HG02759 (cell line): Measurements from ENCODE around the gene P2RY8.
"Not testable (repeated sequence)": the region's sequence is repeated elsewhere in the genome, so short reads cannot be mapped to it uniquely, and the experiment has no call there.

ENCODE experiments used
- ATAC-seq: cut with Tn5 transposase; IDR thresholded peaks from one replicate; pipeline ENCODE4 v1.9.1; 2021; ENCODE audit warnings: mild to moderate bottlenecking, moderate library complexity; ENCODE audit not compliant: unreplicated experiment

P2RY8 gene

DNA sequence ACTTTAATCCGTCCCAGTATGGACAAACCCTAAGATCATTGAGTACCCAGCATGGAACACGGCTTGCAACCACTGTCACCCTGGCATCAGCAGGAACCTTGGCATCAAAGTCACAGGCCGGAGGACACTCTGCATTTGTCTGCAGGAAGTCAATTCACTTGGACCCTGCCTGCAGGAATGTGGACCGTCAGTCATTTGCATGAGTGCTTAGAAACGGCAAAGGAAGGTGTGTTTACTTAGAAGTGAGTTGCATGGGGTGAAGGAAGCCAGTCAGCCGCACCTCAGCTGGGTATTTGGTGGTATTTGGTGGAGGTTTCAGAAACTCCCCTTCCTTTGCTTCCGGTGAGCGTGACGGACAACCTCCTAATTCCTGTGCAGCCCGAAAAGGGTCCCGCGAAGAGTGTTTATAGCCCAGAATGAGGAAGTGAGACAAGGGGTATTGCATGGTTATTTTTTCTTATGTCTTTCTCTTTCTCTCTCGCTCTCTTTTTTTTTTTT lies 15.5 kb downstream of the P2RY8 start:
- ATAC-seq = peak; percentile 86

- ATAC-seq = no peak
Measured at GRCh38 chrX:1520350-1520749, 16.6 kb downstream of the P2RY8 start.

- ATAC-seq = no peak
Measured at GRCh38 chrX:1519022-1519497, 17.9 kb downstream of the P2RY8 start.

GRCh38 chrX:1518512-1518911 lies 18.5 kb downstream of the P2RY8 start:
- ATAC-seq = no peak

DNA sequence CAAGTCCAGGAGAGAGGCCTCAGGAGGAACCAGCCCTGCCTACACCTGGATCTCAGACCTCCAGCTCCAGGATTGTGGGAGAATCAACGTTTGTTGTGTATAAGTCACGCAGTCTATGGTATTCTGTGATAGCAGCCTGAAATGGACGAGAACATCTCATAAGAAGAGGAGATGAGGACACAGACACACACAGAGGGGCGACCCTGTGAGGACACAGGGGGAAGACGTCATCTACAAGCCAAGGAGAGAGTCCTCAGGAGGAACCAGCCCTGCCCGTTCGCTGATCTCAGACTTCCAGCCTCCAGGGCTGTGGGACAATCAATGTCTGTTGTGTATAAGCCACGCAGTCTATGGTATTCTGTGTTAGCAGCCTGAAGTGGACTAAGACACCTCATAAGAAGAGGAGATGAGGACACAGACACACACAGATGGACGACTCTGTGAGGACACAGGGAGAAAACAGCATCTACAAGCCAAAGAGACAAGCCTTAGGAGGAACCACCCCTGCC lies 20.3 kb downstream of the P2RY8 start:
- ATAC-seq = no peak

- ATAC-seq = no peak
Measured at GRCh38 chrX:1511829-1512228, 25.2 kb downstream of the P2RY8 start.

GRCh38 chrX:1511150-1511549 lies 25.8 kb downstream of the P2RY8 start:
- no peak for ATAC-seq

DNA sequence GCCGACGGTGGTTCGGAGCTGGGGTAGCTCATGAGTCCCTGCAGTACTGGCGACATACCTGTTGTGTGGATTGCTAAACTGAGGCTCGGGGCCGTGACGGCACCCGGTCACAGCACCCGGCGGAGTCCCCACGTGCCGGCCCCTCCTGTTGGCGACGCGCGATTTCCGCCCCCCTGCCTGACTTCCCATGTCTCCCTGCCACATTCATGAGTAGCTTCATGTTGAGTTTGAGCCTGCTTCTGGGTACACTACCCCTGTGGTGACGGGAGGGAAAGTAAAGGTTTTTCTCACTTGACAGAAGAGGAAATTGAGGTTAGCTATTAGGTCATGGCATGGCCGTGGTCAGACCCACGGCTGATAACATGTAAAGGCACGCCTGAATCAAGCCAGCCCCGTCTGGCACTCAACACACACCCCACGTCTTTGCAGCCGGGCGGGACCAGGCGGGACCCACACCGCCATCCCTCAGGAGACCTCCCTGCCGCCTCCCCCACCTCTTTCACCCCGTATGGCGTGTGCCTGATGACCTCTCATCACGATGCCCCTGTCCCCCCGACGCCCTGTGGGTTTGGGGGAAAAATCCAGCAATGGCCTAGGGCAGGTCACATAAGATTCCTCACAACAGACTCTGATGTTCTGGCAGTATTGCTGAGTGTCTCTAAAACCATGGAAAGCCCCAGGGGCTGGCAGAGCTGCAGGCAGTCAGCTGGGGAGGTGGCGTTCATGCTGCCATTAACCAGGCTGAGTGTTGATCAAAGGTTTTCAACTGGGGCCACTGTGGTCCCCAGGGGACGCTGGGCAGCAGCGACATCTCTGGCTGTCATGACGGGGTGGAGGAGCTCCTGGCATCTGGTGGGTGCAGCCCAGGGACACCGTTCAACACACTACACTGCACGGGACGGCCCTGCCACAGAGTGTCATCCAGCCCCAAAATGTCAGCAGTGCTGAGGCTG lies 29.2 kb downstream of the P2RY8 start:
- ATAC-seq = peak; percentile 71

- no peak for ATAC-seq
Measured at GRCh38 chrX:1506916-1507315, 30.1 kb downstream of the P2RY8 start.

DNA sequence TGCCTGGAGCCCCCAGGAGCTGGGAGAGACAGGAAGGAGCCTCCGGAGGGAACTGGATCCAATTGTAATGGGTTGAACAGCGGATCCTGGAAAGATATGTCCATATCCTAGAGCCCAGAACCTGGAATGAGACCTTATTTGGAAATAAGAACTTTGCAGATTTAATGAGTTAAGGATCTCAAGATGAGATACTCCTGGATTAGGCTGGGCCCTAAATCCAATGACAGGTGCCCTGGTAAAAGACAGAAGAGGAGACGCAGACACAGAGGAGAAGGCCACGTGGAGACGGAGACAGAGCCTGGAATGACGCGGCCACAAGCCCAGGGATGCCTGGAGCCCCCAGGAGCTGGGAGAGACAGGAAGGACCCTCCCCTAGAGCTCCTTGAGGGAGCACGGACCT lies 34.1 kb downstream of the P2RY8 start:
- ATAC-seq = no peak

- ATAC-seq = peak; percentile 59
Measured at GRCh38 chrX:1502241-1502640, 34.7 kb downstream of the P2RY8 start.

DNA sequence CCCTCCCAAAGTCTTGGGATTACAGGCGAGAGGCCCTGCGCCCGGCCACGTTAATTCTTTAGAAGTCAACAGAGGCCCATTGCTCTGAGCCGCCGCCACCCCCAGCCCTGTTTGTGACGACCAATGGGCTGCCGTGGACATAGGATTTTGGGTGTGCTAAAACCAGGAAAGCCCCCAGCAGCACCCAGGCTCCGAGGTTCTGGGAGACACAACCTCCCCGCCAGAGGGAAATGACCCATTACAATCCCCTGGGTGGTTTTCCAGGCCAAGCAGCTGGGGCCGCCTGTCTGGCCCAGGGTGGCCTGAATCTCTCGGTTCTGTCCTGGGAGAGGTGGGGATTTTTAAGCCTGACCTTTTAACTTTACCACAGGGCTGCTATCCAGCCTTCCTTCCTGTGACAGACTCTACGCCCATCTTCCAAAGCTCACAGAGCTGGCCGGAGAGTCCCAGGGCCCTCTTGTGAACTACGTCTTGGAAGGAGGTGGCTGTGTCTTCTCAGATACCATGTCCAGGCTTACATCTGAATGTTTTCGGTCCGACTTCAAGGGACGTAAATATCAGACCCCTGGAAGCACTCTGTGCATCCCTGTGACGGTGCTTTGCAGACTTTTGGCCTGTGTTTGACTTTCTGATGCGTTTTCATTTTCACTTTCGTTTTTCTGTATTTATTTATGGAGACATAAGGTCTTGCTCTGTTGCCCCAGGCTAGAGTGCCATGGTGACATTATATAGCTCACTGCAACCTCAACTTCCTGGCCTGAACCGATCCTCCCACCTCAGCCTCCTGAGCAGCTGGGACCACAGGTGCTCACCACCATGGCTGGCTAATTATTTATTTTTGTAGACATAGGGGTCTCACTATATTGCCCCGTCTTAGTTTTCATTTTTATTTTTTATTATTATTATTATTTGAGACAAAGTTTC lies 36.0 kb downstream of the P2RY8 start:
- ATAC-seq = peak; percentile 65

DNA sequence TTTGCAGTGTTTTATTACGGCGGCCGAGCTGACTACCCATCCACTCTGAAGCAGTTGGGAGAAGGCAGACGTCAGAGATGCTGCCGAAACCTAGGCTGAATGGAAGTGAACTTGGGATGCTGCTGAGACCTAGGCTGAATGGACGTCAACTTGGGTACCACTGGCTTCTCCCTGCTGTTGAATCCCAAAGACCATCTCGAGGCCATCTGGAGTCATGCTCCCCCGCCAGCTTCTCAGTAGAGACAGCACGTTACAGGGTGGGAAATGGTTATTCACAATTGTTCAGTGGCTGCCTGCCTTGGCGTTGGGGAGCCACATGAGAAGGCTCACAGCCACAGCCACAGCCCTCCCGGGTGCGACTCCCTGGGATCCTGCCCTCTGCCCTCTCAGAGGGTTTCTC lies 40.9 kb downstream of the P2RY8 start:
- ATAC-seq = no peak

DNA sequence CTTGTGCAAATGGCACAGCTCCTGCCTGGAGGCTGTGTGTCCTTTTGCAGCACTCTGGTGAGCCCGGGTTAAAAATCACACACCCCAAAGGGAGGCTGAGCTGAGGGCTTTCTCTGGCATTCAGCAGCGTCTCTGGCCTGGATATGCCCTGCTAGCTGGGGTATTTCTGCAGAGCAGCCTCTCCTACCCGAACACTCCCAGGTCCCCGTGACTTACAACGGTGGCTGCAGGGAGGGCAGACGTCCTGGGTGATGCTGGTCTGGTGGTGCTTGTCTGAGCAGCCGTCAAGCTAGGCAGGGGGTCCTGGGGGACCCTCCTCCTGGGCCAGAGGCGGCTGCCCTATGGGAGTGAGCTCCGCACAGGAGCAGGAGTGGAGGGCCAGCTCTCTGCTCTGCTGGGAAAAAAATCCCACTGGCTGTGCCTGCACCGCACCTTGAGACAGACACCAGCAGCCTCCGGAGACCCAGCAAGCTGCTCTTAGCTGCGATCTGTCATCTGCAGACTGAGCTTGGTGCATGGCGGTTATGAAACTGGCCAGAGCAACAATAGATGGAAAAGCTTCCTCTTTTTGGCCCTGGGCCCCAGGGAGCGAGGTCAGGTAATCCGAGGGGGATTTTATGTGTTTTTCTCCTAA lies 43.0 kb downstream of the P2RY8 start:
- ATAC-seq = peak; percentile 51

DNA sequence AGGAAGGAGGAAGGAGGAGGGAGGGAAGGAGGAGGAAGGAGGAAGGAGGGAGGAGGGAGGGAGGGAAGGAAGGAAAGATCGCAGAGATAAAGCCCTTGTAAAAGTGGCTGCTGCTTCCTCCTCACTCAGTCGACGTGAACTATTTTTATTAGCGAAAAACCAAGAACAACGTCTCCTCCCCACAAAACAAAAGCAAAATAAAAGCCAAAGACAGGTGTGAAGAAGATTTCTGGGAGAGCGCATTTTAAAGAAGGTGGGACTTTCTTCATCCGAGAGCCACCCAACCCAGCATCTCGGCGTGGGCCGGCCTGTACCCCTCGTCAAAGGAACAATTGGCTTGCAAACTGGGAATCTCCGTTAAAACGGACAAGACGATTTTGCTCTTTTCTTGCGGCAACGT lies 43.6 kb downstream of the P2RY8 start:
- peak; percentile 10 for ATAC-seq

- ATAC-seq = no peak
Measured at GRCh38 chrX:1492421-1493012, 44.5 kb downstream of the P2RY8 start.

DNA sequence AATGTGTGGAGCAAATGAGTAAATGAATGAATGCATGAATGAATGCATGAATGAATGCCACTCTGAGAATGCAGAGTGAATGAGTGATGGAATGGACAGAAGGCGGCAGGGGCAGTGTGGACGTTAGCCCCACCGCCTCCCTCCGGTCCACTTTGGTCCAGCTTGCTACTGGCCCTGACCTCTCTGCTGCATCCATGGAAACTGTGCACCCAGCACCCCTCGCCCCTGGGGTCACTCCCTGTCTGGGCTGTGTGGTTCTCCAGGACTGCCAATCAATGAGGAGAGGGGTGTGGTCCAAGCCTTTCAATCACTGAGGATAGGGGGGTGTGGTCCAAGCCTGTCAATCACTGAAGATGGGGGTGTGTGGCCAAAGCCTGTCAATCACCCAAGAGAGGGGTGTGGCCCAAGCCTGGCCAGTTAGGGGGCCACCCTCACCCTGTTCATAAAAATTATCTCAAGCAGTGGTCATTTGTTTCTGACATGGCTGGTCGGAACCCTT lies 45.1 kb downstream of the P2RY8 start:
- ATAC-seq = peak; percentile 75

DNA sequence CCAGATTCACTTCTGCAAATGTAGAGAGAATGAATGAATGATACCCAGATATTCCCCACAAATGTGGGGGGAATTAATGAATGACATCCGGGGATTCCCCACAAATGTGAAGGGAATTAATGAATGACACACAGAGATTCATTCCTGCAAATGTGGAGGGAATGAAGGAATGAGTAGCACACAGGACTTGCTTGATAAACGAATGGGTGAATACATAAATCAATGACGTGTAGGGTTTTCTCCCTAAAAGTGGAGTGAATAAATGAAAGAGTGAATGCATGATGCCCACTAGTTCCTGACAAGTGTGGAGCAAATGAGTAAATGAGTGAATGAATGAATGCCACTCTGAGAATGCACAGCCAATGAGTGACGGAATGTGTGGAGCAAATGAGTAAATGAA lies 45.7 kb downstream of the P2RY8 start:
- not testable (repeated sequence) for ATAC-seq

DNA sequence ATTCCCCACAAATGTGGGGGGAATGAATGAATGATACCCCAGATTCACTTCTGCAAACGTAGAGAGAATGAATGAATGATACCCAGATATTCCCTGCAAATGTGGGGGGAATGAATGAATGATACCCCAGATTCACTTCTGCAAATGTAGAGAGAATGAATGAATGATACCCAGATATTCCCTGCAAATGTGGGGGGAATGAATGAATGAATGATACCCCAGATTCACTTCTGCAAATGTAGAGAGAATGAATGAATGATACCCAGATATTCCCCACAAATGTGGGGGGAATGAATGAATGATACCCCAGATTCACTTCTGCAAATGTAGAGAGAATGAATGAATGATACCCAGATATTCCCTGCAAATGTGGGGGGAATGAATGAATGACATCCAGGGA lies 46.3 kb downstream of the P2RY8 start:
- ATAC-seq = not testable (repeated sequence)

- ATAC-seq = not testable (repeated sequence)
Measured at GRCh38 chrX:1489354-1489753, 47.6 kb downstream of the P2RY8 start.
